Ovary (tissue), 9 donors: ENCODE results near the gene GRID1. TPM values are rescaled to one million over a fixed set of nuclear protein-coding genes. Genes with fewer than 3 reads are reported as not detected.

Experiments
- DNase-seq, 5 donors: peaks; one replicate each; pipeline ENCODE4 v3.0.0-alpha.2; 2019 to 2020
- H3K27ac ChIP-seq, 2 donors: fragments of 200-600 bp; one replicate each; pipeline versions ENCODE4 v1.5.1 to v1.8.0; 2019 to 2022
- H3K27me3 ChIP-seq: fragments of 200-600 bp; one replicate; pipeline ENCODE4 v1.8.0; 2022
- H3K36me3 ChIP-seq: fragments of 200-600 bp; sonication (generic); one replicate; pipeline ENCODE4 v1.5.1; 2019
- H3K4me1 ChIP-seq: one replicate; pipeline ENCODE4 v1.8.1; 2013; ENCODE audit warnings: mild to moderate bottlenecking, moderate library complexity; ENCODE audit not compliant: insufficient read depth
- H3K4me3 ChIP-seq: fragments of 200-600 bp; sonication (generic); one replicate; pipeline ENCODE4 v1.5.1; 2017
- H3K9me3 ChIP-seq, 2 donors: fragments of 200-600 bp in 1 of 2; sonication (generic) in 1 of 2; one replicate each; pipeline versions ENCODE4 v1.5.1 to v1.8.1; 2013 to 2019; ENCODE audit warnings: mild to moderate bottlenecking in 1 of 2, moderate library complexity in 1 of 2
- EP300 ChIP-seq: sonication (generic); formaldehyde crosslinking; IDR thresholded peaks from one replicate; pipeline ENCODE4 v1.6.1; 2017; ENCODE audit warnings: antibody characterized with exemption
- POLR2A ChIP-seq: fragments of 450-650 bp; IDR thresholded peaks from one replicate; pipeline ENCODE4 v1.6.1; 2017; ENCODE audit warnings: antibody characterized with exemption, mild to moderate bottlenecking, moderate library complexity
- WGBS, 3 donors: extraction: QIAGEN DNeasy Blood & Tissue Kit in 1 of 3; methylation state at CpG; one replicate each; pipeline versions ENCODE4 v1.1.5 to v1.1.7; 2013 to 2017; 5-methylcytosine and 5-hydroxymethylcytosine counted together
- intact Hi-C, 4 donors: fragments of 100-400 bp; cut with DNase I; formaldehyde crosslinking; loops; one replicate each; pipeline versions ENCODE4 v1.11.0 to v1.15.1; 2022 to 2023
- polyA plus RNA-seq, 2 donors: library from polyadenylated mRNA; stranded (reverse); fragments of 200-250 nt in 1 of 2; fragments of 350-450 nt in 1 of 2; fragmentation: Illumina TruSeq in 1 of 2; extraction: RNeasy Lipid Tissue Mini Kit (QIAGEN cat#74804) in 1 of 2; gene quantifications; one replicate each; pipeline ENCODE4 v1.2.3, GENCODE V29; 2013 to 2014
- total RNA-seq, 7 donors: library from RNA; depleted of rRNA in 2 of 7; stranded (reverse); fragments of >200 nt in 2 of 7; fragmentation: NEBNext Ultra II Directional in 3 of 7; extraction: Animal tissue kit (Norgen Biotek cat#: 25700) in 3 of 7; gene quantifications; one replicate each; pipeline versions ENCODE4 v1.1.0 to v1.2.4, GENCODE V29; 2016 to 2023
- TF ChIP-seq, protein P1 (sequence below), 3 donors: fragments of 450-650 bp in 2 of 3; fragments of 200-600 bp in 1 of 3; IDR thresholded peaks; one replicate each; pipeline versions ENCODE4 v1.5.1 to v1.8.0; 2016 to 2022; ENCODE audit warnings: antibody characterized with exemption in 3 of 3, mild to moderate bottlenecking in 1 of 3
- donor health status: DM: no; HTN: no; CAD: no; lungs with moderate emphysema.
- donor health status: DM: no; HTN: no; CAD: no.
- donor health status: Bipolar disorder and iron deficiency.
- donor health status: DM: yes; HTN: yes; CAD: no.
- donor health status: DM: no; HTN: no; CAD: no.
- donor health status: DM: yes; HTN: yes; CAD: no.

Gene GRID1
- total and polyA plus RNA-seq, 9 donors, result 0.57 to 6.2 (median 1.8) TPM

DNA sequence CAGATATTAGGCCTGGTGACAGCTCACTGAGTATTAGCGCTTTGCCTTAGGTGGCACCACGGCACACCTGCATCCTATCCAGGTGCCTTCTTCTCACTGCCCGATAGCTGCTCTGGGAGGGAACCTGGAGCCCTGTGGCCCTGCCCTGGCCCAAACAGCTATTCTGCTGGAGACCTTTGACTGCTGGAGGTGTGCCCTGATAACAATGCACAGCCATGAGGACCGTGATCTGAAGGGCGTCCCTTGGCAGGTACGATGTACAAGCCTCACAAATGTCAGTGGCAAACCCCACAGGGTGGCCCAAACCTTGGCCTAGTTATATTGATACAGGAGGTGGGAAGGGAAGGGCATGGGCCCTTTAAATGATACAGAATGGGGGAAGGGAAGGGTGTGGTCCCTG lies 259.5 kb downstream of the GRID1 start:
- Histone ChIP-seq H3K27ac (no peak overlapping the region), H3K4me3 (no peak overlapping the region), H3K27me3 (no peaks in the 10 kb centered on the region), H3K9me3 (no peaks in the 10 kb centered on the region), H3K4me1 (no peaks in the 10 kb centered on the region), H3K36me3 (no peaks in the 10 kb centered on the region)
- intact Hi-C loops, result no loop called here
- WGBS, 3 donors, result 93 to 99% (median 95%) methylated on average over 6 of the region's 6 CpGs
- no peak for TF ChIP-seq EP300
- no peak for DNase-seq

DNA sequence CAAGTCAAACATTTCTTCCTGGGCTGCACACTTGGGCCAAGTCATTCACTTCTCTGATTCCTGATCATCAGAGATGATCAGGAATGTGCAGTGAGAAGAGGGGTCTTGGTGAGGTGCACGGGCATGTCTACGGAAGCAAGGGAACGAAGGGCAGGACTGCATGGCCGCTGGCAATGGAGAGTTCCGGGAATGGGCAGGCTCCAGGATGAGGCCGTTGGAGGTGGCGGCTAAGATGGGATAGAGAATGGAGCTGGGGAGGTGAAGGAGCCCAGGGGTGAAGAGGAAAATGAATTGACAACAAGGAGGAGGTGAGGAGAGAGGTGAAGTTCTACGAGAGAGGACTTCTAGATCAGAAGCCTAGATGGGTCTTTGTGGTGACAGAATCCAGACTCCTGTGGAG lies 260.0 kb downstream of the GRID1 start:
- Histone ChIP-seq H3K27ac (no peak overlapping the region), H3K4me3 (no peak overlapping the region), H3K36me3 (no peaks in the 10 kb centered on the region), H3K4me1 (no peaks in the 10 kb centered on the region), H3K27me3 (no peaks in the 10 kb centered on the region), H3K9me3 (no peaks in the 10 kb centered on the region)
- 90 to 94% (median 92%) methylated on average over 8 of the region's 8 CpGs for WGBS, 3 donors
- TF ChIP-seq, protein P1, sequence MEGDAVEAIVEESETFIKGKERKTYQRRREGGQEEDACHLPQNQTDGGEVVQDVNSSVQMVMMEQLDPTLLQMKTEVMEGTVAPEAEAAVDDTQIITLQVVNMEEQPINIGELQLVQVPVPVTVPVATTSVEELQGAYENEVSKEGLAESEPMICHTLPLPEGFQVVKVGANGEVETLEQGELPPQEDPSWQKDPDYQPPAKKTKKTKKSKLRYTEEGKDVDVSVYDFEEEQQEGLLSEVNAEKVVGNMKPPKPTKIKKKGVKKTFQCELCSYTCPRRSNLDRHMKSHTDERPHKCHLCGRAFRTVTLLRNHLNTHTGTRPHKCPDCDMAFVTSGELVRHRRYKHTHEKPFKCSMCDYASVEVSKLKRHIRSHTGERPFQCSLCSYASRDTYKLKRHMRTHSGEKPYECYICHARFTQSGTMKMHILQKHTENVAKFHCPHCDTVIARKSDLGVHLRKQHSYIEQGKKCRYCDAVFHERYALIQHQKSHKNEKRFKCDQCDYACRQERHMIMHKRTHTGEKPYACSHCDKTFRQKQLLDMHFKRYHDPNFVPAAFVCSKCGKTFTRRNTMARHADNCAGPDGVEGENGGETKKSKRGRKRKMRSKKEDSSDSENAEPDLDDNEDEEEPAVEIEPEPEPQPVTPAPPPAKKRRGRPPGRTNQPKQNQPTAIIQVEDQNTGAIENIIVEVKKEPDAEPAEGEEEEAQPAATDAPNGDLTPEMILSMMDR (IDR thresholded peaks at IDR 0.05), result no peak
- TF ChIP-seq EP300 (no peak), POLR2A (no peak)
- no peak for DNase-seq
- intact Hi-C loops, result no loop called here

GRCh38 chr10:86105640-86106039 lies 261.0 kb downstream of the GRID1 start:
- no peak overlapping the region for H3K4me3 ChIP-seq
- no peaks in the 10 kb centered on the region for H3K27me3 ChIP-seq
- 82 to 91% (median 87%) methylated on average over 4 of the region's 4 CpGs for WGBS, 3 donors
- H3K27ac ChIP-seq, result no peak overlapping the region
- intact Hi-C loops, result no loop called here
- no peak for DNase-seq
- no peaks in the 10 kb centered on the region for H3K9me3 ChIP-seq
- H3K4me1 ChIP-seq, result no peaks in the 10 kb centered on the region
- no peaks in the 10 kb centered on the region for H3K36me3 ChIP-seq
- TF ChIP-seq POLR2A (no peak), EP300 (no peak)
- TF ChIP-seq, protein P1 (IDR thresholded peaks at IDR 0.05), result no peak

DNA sequence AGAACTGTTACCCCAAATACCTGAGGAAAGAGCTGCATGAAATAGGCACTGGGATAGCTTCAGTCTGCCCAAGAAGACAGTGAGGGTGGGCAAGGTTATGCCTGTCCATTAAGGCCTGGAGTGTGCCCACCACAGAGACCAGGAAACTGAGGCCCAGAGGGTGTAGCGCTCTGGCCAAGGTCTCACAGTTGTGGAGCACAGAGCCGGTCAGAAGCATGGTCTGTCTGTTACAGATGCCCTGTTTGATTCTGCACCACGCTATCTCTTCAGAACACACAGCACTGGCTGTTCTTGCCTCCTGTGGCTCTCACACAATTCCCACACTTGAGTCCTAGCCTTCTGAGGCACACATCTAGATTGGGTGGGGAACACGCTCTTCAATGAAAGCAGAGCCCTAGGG lies 261.4 kb downstream of the GRID1 start:
- Histone ChIP-seq H3K4me1 (no peaks in the 10 kb centered on the region), H3K27me3 (no peaks in the 10 kb centered on the region), H3K27ac (no peak overlapping the region), H3K4me3 (no peak overlapping the region), H3K9me3 (no peaks in the 10 kb centered on the region), H3K36me3 (no peaks in the 10 kb centered on the region)
- no peak for DNase-seq
- TF ChIP-seq EP300, result no peak
- TF ChIP-seq, protein P1 (IDR thresholded peaks at IDR 0.05), result no peak
- TF ChIP-seq POLR2A, result no peak
- 83 to 92% (median 83%) methylated on average over 4 of the region's 4 CpGs for WGBS, 3 donors
- intact Hi-C loops, result no loop called here

DNA sequence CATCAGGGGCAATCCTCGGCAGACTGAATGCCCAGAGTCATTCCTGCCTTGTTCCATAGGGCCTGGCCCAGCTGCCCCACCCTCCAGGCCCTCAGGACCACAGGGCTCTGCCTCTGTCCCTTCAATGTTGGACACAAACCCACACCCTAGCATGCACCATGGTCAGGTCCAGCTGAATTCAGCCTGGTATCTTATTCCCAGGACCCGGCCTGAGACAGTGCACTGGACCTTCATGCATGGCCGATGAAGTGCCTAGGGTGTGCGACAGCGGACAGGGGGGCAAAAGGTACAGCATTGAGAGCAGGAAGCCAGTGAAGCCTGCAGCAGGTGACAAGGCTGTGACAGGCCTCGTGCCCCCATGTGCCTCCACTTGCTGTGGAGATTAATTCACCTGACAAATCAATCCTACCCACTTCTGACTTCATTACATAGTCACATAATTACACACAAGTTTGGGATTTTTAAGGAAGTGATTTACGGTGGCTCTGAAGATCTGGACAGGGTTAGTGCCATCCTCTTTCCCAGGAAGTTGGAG lies 261.9 kb downstream of the GRID1 start:
- Histone ChIP-seq H3K4me1 (no peaks in the 10 kb centered on the region), H3K4me3 (no peak overlapping the region), H3K9me3 (no peaks in the 10 kb centered on the region), H3K36me3 (no peaks in the 10 kb centered on the region), H3K27me3 (no peaks in the 10 kb centered on the region), H3K27ac (no peak overlapping the region)
- 87 to 92% (median 92%) methylated on average over 7 of the region's 7 CpGs for WGBS, 3 donors
- TF ChIP-seq EP300 (no peak), POLR2A (no peak)
- TF ChIP-seq, protein P1 (IDR thresholded peaks at IDR 0.05), result no peak
- no peak for DNase-seq
- intact Hi-C loops, result no loop called here
